GM21526 (cell line): ENCODE measurements around the gene STK38L.

Experiments
- ATAC-seq: cut with Tn5 transposase; IDR thresholded peaks from one replicate; pipeline ENCODE4 v1.9.1; 2021; ENCODE audit warnings: moderate library complexity; ENCODE audit not compliant: unreplicated experiment, low FRiP score

The STK38L gene

GRCh38 chr12:27338473-27338872, 94.4 kb downstream of the STK38L start:
- ATAC-seq, result no peak

- ATAC-seq, result no peak
Observed at GRCh38 chr12:27340971-27341370, 96.9 kb downstream of the STK38L start.

GRCh38 chr12:27342536-27342935, 98.5 kb downstream of the STK38L start:
- no peak for ATAC-seq

GRCh38 chr12:27343255-27344000, 99.3 kb downstream of the STK38L start:
- no peak for ATAC-seq

GRCh38 chr12:27344246-27344645, 100.2 kb downstream of the STK38L start:
- ATAC-seq, result no peak

GRCh38 chr12:27344760-27345159, 100.7 kb downstream of the STK38L start:
- ATAC-seq, result no peak

GRCh38 chr12:27345376-27345775, 101.3 kb downstream of the STK38L start:
- no peak for ATAC-seq

- ATAC-seq, result no peak
Observed at GRCh38 chr12:27347779-27348178, 103.7 kb downstream of the STK38L start.

- no peak for ATAC-seq
Observed at GRCh38 chr12:27351476-27351875, 107.4 kb downstream of the STK38L start.

GRCh38 chr12:27355486-27355885, 111.4 kb downstream of the STK38L start:
- no peak for ATAC-seq

- ATAC-seq, result no peak
Observed at GRCh38 chr12:27355979-27356378, 111.9 kb downstream of the STK38L start.

- ATAC-seq, result no peak
Observed at GRCh38 chr12:27359578-27360340, 115.7 kb downstream of the STK38L start.

- no peak for ATAC-seq
Observed at GRCh38 chr12:27361372-27361771, 117.3 kb downstream of the STK38L start.

GRCh38 chr12:27366621-27367020, 122.5 kb downstream of the STK38L start:
- ATAC-seq, result no peak

- no peak for ATAC-seq
Observed at GRCh38 chr12:27367078-27367477, 123.0 kb downstream of the STK38L start.
